K562 (cell line): ENCODE data around the gene IVL. TPM values are rescaled to one million over a fixed set of nuclear protein-coding genes. Genes with fewer than 3 reads are reported as not detected.

Experiments
- CEBPG ChIP-seq, 3 experiments: fragments of 200-800 bp in 1 of 3; sonication (Bioruptor generic) in 1 of 3; sonication (generic) in 1 of 3; formaldehyde crosslinking in 1 of 3; IDR thresholded peaks in 2 of 3; conservative IDR thresholded peaks in 1 of 3; 2 replicates each; pipeline versions ENCODE4 v1.6.1 to v1.8.0; 2016 to 2022; ENCODE audit warnings: missing compliant biosample characterization in 2 of 3, missing genetic modification characterization in 2 of 3, mild to moderate bottlenecking in 1 of 3, missing genetic modification reagents in 1 of 3
- RFX7 ChIP-seq: fragments of 250-450 bp; sonication (Bioruptor Pico); IDR thresholded peaks from 2 replicates; pipeline ENCODE4 v1.5.1; 2021; ENCODE audit warnings: mild to moderate bottlenecking
- ZBTB8A ChIP-seq: fragments of 450-650 bp; IDR thresholded peaks from 2 replicates; pipeline ENCODE4 v1.6.1; 2018; ENCODE audit warnings: mild to moderate bottlenecking, moderate library complexity; ENCODE audit not compliant: partially characterized antibody
- polyA plus RNA-seq, 8 experiments: library from polyadenylated mRNA; depleted of rRNA in 4 of 8; stranded (reverse) in 5 of 8; unstranded in 3 of 8; fragments of >200 nt; fragmentation: Nextera tagmentation in 2 of 8; fragmentation: Illumina TruSeq in 1 of 8; extraction: Ambion mirVana in 2 of 8; extraction: Trizol in 1 of 8; gene quantifications; 2 replicates each; pipeline versions ENCODE4 v1.2.1 to v1.2.3, GENCODE V29; 2011 to 2014; ENCODE audit warnings: inconsistent platforms in 1 of 8, missing spikeins in 1 of 8
- total RNA-seq, 7 experiments: library from RNA; depleted of rRNA in 6 of 7; stranded (reverse); fragments of >200 nt in 6 of 7; fragmentation: Illumina TruSeq in 2 of 7; extraction: Trizol in 2 of 7; gene quantifications; 2 replicates each; pipeline versions ENCODE4 v1.2.1 to v1.2.3, GENCODE V29; 2011 to 2021; ENCODE audit warnings: low replicate concordance in 1 of 7
- TF ChIP-seq, protein P1 (sequence below): fragments of 450-650 bp; formaldehyde crosslinking; IDR thresholded peaks from 2 replicates; pipeline ENCODE4 v1.4.0; 2020; ENCODE audit warnings: mild to moderate bottlenecking, moderate library complexity
- TF ChIP-seq, protein P2 (sequence below): fragments of 450-650 bp; formaldehyde crosslinking; IDR thresholded peaks from 2 replicates; pipeline ENCODE4 v1.4.0; 2020; ENCODE audit warnings: mild to moderate bottlenecking, moderate library complexity
- TF ChIP-seq, protein P3 (sequence below), 2 experiments: fragments of 200-800 bp in 1 of 2; sonication (Bioruptor generic) in 1 of 2; sonication (generic) in 1 of 2; formaldehyde crosslinking in 1 of 2; IDR thresholded peaks in 1 of 2; conservative IDR thresholded peaks in 1 of 2; 2 replicates each; pipeline versions ENCODE4 v1.5.0 to v1.6.1; 2016 to 2020; ENCODE audit warnings: missing compliant biosample characterization in 1 of 2, missing genetic modification characterization in 1 of 2, missing genetic modification reagents in 1 of 2

The IVL gene
- total and polyA plus RNA-seq, 9 of the 15 experiments (the other 6 are each of a cell fraction or from before 2014, with no cell fraction given), result not detected

DNA sequence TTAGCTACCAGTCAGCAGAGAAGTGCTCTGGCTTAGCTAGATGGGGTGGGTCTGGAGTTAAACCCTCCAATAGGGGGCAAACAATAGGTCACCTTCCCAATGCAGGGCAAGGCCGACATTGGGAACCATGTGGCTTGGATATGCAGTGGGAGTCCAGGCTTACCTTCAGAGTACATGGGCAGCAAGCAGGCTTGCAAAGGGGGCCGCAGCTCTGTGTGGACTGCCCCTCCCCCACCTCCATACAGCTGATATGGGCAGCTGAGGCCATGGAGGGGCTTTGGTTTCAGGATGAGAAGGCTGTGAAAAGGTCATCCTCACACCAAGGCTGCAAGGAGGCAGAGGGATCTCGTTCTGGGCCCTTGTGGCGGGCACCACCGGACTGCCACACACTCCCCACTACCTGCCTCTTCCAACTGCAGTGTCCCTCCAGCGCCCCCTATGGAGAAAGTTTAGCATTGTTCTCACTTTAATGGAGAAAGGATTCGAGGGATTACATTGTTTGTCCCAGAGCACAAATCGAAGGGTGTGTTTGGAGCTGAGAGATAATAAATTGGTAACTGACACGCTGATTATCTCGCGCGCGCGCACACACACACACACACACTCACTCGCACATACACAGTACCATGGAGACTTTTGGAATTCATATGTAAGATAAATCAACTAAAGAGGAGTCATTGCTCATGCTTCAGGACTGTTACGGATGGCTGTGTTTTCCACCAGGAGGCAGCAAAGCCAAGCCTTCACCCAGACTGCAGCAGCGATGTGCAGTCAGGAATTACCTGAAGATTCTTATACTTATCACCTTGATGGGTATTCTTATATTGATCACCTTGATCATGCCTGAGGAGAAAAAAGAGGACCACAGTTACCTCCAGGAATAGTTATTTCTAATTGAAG, 37.3 kb upstream of the IVL start (continued):
- TF ChIP-seq ZBTB8A (no peak), CEBPG (CRISPR knock-in tag; IDR thresholded peaks at IDR 0.05) (no peak), CEBPG (tag; conservative IDR thresholded peaks at IDR 0.05 in 1 of 2, IDR thresholded peaks at IDR 0.05 in 1 of 2) (no peak), RFX7 (CRISPR knock-in tag) (no peak)
- TF ChIP-seq, protein P1, sequence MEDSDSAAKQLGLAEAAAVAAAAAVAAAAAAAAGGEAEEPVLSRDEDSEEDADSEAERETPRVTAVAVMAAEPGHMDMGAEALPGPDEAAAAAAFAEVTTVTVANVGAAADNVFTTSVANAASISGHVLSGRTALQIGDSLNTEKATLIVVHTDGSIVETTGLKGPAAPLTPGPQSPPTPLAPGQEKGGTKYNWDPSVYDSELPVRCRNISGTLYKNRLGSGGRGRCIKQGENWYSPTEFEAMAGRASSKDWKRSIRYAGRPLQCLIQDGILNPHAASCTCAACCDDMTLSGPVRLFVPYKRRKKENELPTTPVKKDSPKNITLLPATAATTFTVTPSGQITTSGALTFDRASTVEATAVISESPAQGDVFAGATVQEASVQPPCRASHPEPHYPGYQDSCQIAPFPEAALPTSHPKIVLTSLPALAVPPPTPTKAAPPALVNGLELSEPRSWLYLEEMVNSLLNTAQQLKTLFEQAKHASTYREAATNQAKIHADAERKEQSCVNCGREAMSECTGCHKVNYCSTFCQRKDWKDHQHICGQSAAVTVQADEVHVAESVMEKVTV (CRISPR knock-in tag), result peak; percentile 48; the same call in 1 of the 2 replicates
- TF ChIP-seq, protein P2, sequence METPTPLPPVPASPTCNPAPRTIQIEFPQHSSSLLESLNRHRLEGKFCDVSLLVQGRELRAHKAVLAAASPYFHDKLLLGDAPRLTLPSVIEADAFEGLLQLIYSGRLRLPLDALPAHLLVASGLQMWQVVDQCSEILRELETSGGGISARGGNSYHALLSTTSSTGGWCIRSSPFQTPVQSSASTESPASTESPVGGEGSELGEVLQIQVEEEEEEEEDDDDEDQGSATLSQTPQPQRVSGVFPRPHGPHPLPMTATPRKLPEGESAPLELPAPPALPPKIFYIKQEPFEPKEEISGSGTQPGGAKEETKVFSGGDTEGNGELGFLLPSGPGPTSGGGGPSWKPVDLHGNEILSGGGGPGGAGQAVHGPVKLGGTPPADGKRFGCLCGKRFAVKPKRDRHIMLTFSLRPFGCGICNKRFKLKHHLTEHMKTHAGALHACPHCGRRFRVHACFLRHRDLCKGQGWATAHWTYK (CRISPR knock-in tag), result no peak
- TF ChIP-seq, protein P3, sequence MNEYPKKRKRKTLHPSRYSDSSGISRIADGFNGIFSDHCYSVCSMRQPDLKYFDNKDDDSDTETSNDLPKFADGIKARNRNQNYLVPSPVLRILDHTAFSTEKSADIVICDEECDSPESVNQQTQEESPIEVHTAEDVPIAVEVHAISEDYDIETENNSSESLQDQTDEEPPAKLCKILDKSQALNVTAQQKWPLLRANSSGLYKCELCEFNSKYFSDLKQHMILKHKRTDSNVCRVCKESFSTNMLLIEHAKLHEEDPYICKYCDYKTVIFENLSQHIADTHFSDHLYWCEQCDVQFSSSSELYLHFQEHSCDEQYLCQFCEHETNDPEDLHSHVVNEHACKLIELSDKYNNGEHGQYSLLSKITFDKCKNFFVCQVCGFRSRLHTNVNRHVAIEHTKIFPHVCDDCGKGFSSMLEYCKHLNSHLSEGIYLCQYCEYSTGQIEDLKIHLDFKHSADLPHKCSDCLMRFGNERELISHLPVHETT (CRISPR knock-in tag; conservative IDR thresholded peaks at IDR 0.05 in 1 of 2, IDR thresholded peaks at IDR 0.05 in 1 of 2), result no peak
